ENCODE data around the gene GUK1. TPM values are rescaled to one million over a fixed set of nuclear protein-coding genes. Genes with fewer than 3 reads are reported as not detected.

Gene GUK1
- total RNA-seq, 1 experiment from 2014 or later = 996 TPM

DNA sequence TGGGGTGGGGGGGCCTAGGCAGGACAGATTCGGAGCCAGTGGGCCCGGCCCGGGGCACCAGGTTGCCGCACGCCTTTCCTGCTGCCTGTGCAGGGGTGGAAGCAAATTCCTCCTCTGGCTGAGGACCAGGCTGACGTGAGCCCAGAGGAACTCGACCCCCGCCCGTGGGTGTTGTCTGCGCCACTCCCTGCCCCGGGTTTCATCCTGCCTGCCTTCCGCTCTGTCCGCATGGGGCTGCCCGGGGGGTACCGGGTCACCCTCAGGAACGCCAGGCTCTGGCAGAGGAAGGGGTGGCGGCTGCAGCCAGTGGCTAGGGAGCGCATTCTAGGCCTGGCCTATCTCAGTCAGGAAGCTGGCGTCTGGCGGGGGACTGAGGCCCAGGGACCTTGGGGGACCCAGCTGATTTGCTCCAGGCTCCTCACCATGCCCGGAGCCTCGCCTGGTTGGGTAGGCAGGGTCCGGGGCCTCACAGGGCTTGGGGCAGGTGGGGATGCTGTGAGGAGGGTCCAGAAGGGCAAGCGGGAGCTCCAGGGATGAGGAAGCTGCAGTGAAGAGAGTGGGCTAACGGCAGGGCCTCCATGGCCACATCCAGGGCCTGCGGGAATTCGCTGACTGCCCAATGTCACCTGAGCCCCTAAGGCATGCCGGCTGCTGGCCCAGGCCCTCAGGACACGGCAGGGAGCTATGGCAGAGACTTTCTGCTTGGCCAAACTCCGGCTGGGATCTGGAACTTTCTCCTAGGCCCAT lies 23.1 kb downstream of the GUK1 start:
- no peak for ATAC-seq
- H3K4me3 ChIP-seq (ENCODE audit: low read length) = no peak overlapping the region
- DNase-seq = no peak
- TF ChIP-seq EZH2 (IDR thresholded peaks at IDR 0.05; ENCODE audit: low read length, unreplicated experiment) (no peak), EZH2phosphoT487 (IDR thresholded peaks at IDR 0.05; ENCODE audit: borderline replicate concordance, low read length) (no peak), CTCF (conservative IDR thresholded peaks at IDR 0.05; ENCODE audit: low read depth, low read length) (no peak)
- CTCF ChIA-PET = no interaction called here
- H4K20me1 ChIP-seq (ENCODE audit: low read length) = no peaks in the 10 kb centered on the region
- no peak overlapping the region for H3K27ac ChIP-seq (ENCODE audit: low read length)
- BruUV-seq (replicated peaks) = no TSS peak
- H3F3A ChIP-seq (ENCODE audit: low read length, unreplicated experiment) = no peaks in the 10 kb centered on the region
- POLR2A ChIA-PET (ENCODE audit: unreplicated experiment) = no interaction called here
- H3K9me2 ChIP-seq (replicated peaks; ENCODE audit: low read length) = no peaks in the 10 kb centered on the region
- intact Hi-C loops (cut with micrococcal nuclease) = loop anchor here (10.0 kb wide), 1 partner anchor 378 kb away; no protein-coding TSS in a partner anchor
- H3K36me3 ChIP-seq (ENCODE audit: low read depth, low read length) = no peaks in the 10 kb centered on the region
- H3K9ac ChIP-seq (ENCODE audit: low read length) = no peak overlapping the region
- H3K4me1 ChIP-seq (ENCODE audit: insufficient read depth, low read length) = peaks cover 18% of the 10 kb centered on the region
- H2AFZ ChIP-seq (ENCODE audit: low read length) = no peak overlapping the region
- no peak overlapping the region for H3K4me2 ChIP-seq (ENCODE audit: low read length)
- H3K79me2 ChIP-seq (ENCODE audit: low read length) = peaks cover 14% of the 10 kb centered on the region
- H3K9me3 ChIP-seq (ENCODE audit: low read length) = no peaks in the 10 kb centered on the region
- H3K27me3 ChIP-seq (ENCODE audit: low read length) = no peaks in the 10 kb centered on the region

GRCh38 chr1:228163776-228164519 lies 23.9 kb downstream of the GUK1 start:
- BruUV-seq (replicated peaks) = no TSS peak
- no peak overlapping the region for H3K4me3 ChIP-seq (ENCODE audit: low read length)
- ChIA-PET CTCF (no interaction called here), POLR2A (ENCODE audit: unreplicated experiment) (no interaction called here)
- no peak overlapping the region for H3K4me2 ChIP-seq (ENCODE audit: low read length)
- no peaks in the 10 kb centered on the region for H3F3A ChIP-seq (ENCODE audit: low read length, unreplicated experiment)
- H3K9me3 ChIP-seq (ENCODE audit: low read length) = no peaks in the 10 kb centered on the region
- no peak overlapping the region for H3K27ac ChIP-seq (ENCODE audit: low read length)
- H2AFZ ChIP-seq (ENCODE audit: low read length) = no peak overlapping the region
- ATAC-seq = no peak
- intact Hi-C loops (cut with micrococcal nuclease) = loop anchor here (10.0 kb wide), 1 partner anchor 379 kb away; no protein-coding TSS in a partner anchor
- H3K27me3 ChIP-seq (ENCODE audit: low read length) = no peaks in the 10 kb centered on the region
- peaks cover 18% of the 10 kb centered on the region for H3K4me1 ChIP-seq (ENCODE audit: insufficient read depth, low read length)
- H3K79me2 ChIP-seq (ENCODE audit: low read length) = peaks cover 22% of the 10 kb centered on the region
- no peaks in the 10 kb centered on the region for H3K36me3 ChIP-seq (ENCODE audit: low read depth, low read length)
- no peak for DNase-seq
- no peak overlapping the region for H3K9ac ChIP-seq (ENCODE audit: low read length)
- no peaks in the 10 kb centered on the region for H4K20me1 ChIP-seq (ENCODE audit: low read length)
- TF ChIP-seq CTCF (conservative IDR thresholded peaks at IDR 0.05; ENCODE audit: low read depth, low read length) (no peak), EZH2 (IDR thresholded peaks at IDR 0.05; ENCODE audit: low read length, unreplicated experiment) (no peak), EZH2phosphoT487 (IDR thresholded peaks at IDR 0.05; ENCODE audit: borderline replicate concordance, low read length) (no peak)
- no peaks in the 10 kb centered on the region for H3K9me2 ChIP-seq (replicated peaks; ENCODE audit: low read length)

Data from PC-3 (cell line).